HL-60/S4 treated with phorbol 12-myristate 13-acetate at 8.2 ng/mL for 4 days and 3 days (cell line): ENCODE data around the gene FUT7.
"Not testable (repeated sequence)": the region's sequence is repeated elsewhere in the genome, so short reads cannot be mapped to it uniquely, and the experiment has no call there.

Experiments used
- in situ Hi-C: fragments of 300-500 bp; cut with MboI; formaldehyde crosslinking; loops from 2 replicates; pipeline ENCODE4 v1.15.0; 2022; ENCODE audit warnings: low sequenced_read_pairs

The FUT7 gene

DNA sequence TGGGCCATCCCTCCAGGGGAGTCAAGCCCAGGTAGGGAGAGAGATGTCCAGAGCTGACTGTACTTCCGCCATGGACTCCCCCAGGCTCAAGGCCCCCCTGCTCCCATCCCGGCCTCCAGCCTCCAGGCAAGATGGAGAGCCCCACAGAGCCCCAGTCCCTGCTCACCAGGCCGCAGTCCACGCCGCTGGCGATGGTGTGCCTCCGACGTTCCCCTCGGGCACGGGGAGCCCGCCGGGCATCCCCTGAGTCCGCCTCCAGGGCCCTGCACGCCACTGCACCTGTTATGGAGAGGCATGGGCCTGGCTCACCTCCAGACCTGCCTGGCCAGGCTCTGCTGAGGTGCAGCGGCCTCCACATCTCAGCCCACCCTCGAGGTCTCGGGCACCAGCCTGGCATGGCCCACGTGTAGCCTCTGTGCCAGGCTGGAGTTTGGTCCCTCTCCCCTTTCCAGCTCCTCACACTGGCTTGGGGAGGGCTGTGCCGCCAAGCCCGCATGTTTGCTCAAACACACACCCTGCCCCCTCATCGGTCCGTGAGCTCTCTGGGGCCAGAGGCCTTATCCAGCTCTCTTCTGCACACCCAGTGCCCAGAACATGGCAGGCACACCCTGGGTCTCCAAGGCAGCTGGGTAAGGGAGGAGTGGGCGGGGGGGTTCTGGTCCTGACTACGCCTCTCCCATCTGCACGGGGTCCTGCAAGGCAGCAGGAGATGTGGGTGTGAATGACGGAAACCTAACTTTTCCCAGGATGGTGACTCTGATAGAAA, 34.4 kb upstream of the FUT7 start:
- in situ Hi-C loops, result no loop called here

DNA sequence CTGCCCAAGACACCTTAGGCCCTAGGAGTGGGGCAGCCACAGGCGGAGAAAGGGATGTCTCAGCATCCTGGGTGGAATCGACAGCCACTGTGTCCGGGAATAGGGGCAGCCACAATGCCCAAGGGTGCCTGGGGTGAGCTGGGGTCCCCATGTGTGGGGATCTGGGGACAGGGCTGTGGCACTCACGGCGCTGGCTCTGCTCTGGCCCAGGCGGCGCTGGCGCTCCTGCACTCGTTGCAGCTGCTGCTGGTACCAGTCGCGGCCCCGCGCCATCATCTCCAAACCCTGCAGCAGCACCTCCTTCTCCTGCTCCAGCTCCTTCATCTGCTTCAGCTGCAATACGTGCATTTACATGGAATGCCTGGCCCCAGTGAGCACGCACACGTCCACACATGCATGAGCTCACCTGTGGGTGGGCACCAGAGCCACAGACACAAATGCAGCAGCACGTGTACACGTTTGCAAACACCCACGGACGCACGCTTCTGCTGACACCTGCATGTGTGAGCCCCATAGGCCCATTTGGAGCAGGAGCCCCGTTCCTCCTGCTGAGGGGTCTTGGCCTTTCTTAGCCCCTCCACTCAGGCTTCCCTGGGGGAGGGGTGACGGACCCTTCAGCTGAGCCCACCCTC, 33.6 kb upstream of the FUT7 start:
- in situ Hi-C loops, result no loop called here

DNA sequence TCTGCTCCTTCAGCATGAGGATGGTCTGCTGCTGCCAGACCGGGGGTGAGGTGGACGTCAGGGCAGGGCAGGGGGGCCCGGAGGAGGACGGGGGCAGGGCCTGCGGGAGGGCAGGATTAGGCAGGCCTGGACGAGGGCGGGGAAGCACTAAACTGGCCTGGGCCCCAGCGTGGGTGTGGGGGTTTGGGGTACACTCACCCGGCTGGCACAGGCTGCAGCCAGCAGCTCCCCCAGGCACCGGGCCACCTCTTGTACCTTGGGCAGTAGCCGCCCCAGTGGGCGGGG, 32.9 kb upstream of the FUT7 start:
- in situ Hi-C loops, result no loop called here

DNA sequence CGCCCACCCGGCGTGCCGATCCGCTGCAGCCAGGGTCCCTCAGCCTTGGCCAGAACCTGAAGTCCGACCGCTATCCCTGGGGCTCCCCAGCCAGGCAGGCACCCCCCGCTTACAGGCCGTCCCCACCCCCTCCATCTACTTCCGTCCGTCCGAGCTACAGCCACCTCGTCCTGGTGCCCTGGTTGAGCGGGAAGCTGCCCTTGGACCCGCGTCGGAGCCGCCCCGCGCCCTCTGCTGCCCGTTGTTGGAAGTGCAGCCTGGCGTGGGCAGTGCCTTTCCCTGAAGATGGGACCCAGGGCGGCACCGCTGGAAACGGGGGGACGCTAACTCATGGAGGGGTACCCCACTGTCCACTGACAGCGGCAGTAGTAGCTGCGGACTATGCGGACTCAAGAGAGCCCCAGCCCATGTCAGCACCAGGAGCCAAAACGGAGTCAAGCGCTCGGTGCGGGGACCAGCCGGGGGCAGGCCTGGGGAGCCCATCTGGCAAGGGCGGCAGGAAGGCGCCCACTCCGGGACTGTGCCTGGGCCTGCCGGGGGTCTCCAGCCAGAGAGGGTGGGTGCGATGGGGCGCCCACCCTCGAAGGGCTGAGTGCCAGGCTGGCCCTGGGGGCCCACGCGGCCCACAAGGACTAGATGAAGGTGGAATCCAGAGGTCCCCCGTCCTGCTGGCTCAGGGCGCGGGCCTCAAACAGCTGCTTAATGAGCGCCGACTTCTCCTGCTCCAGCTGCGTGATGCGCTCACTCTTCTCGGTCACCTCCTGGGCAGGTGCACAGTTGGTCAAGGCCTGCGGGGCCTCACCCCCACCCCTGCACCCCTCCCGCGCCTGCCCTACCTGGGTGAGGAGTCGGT, 32.4 kb upstream of the FUT7 start:
- in situ Hi-C loops, result no loop called here

DNA sequence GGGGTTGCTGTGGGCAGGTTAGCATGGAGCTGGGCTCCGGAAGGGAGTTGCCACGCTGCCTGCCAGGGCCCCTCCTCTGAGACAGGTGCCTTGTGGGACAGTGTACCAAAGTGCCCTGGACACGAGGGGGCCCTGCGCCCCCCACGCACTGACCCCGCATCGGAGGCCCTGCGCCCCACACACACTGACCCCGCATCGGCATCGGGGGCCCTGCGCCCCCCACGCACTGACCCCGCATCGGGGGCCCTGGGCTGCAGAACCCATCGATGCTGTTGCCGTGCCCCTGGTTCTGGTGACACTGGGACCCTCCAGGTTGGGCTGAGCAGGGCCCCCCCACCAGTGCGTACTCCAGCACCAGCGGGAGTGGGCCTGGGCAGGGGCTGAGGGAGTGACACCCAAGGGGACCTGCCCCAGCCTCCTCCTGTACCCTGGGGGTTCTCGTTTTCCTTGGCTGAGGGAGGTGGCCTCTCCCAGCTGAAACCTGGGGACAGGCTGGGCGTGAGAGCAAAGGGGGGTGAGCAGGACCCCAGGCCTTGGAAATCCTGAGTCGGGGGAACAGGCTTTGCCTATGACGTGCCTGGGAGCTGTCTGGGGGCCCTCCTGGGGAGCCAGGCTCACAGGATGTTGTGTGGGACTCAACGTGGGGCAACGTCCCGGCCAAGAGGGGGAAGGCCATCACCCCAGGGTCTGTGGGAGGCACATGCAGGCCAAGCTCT, 31.6 kb upstream of the FUT7 start:
- in situ Hi-C loops, result no loop called here

DNA sequence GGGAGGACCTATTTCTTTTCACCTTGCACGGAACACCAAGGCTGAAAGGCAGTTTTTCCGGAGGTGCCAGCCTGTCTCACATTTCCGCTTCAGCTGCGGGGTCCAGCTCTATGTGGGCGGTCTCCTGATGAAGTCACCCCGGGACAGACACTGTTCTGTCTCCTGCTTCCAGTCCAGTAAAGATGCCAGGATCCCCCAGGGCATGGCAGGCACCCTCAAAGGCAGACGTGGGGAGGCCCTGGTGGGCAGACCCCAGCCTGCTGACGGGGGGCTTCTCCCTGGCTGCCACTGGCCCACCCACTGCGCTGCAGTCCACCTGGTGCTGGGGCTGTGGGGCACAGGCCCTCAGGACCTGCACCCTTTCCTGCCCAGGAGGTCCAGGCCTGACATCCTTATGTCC, 30.9 kb upstream of the FUT7 start:
- in situ Hi-C loops, result not testable (repeated sequence)

DNA sequence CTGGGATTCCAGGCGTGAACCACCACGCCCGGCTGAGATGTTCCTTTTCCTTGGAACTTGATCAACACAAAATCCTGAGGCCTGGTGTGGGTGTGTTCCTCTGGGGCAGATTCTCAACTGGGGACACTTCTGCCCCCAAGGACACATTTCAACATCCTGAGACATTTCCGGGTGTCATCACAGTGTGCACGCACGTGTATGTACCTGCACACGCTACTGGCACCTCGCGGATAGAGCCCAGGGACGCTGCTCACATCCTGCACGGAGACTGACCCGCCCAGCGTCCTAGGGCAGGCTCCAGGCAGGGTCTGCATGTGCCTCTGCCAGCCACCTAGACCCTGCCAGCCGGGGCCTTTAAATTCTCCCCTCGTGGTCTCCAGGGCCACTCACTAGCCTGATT, 30.5 kb upstream of the FUT7 start:
- in situ Hi-C loops, result no loop called here

DNA sequence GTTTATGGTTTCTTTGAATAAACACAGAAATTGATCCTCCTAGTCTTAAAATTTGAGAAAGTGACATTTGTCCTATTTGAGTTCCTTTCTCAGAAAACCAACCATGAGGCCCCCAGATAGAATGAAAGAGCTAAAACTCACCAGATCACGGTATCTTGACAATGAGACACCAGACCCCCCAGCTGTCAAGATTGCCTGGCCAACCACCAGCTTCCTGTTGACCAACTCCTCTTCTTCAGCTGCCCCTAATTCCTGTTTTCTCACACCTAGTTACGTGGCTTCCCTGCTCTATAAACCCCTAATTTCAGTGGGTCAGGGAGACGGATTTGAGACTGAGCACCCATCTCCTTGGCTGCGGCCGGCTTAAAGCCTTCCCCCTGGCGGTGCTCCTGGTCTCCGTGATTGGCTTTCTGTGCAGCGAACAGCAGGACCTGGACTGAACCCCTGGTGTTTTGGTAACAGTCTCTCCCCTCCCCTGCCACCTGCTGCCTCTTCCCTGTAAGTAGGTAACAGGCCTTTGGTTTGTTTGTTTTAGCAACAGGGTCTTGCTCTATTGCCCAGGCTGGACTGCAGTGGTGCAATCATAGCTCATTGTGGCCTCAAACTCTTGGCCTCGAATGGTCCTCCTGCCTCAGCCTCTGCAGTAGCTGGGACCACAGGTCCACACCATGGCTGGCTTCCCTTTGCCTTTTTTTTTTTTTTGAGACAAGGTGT, 26.8 kb upstream of the FUT7 start:
- in situ Hi-C loops, result no loop called here

DNA sequence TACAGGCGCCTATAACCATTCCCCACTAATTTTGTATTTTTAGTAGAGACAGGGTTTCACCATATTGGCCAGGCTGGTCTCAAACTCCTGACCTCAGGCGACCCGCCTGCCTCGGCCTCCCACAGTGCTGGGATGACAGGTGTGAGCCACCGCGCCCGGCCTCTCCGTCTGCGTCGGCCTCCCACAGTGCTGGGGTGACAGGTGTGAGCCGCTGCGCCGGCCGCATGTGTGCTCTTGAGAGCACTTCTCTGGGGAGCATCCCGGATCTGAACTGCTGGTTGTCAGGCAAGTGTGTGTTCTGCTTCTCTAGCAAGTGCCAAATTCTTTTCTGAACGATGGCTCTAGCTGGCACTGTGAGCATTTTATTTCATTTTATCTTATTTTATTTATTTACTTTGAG, 25.7 kb upstream of the FUT7 start:
- in situ Hi-C loops, result no loop called here

DNA sequence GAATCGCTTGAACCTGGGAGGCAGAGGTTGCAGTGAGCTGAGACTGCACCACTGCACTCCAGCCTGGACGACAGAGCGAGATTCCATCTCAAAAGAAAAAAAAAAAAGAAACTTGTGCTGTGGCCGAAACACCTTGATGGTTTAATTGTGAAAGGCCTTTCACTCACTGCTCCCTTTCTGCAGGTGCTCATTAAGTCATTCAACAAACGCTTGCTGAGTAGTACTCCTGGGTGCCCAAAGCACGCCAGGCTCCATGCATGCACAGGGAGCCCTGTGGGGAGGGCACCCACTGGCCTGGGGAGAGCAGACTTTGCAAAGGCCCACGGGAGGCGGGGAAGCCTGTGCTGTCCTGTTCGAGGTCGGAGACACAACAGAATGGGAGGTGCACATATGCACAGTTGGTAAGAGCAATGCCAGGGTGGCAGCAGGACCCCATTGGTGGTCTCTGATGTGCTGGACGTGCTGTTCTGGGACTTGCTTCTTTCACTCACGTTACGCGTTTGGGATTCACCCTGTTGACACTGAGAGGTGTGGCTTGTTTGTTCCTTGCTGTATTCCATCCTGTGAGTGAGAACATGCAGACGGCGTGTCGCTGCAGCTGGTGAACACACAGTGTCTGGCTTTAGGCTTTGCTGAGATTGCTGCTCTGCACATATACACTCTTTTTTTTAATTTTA, 25.0 kb upstream of the FUT7 start:
- in situ Hi-C loops, result no loop called here

DNA sequence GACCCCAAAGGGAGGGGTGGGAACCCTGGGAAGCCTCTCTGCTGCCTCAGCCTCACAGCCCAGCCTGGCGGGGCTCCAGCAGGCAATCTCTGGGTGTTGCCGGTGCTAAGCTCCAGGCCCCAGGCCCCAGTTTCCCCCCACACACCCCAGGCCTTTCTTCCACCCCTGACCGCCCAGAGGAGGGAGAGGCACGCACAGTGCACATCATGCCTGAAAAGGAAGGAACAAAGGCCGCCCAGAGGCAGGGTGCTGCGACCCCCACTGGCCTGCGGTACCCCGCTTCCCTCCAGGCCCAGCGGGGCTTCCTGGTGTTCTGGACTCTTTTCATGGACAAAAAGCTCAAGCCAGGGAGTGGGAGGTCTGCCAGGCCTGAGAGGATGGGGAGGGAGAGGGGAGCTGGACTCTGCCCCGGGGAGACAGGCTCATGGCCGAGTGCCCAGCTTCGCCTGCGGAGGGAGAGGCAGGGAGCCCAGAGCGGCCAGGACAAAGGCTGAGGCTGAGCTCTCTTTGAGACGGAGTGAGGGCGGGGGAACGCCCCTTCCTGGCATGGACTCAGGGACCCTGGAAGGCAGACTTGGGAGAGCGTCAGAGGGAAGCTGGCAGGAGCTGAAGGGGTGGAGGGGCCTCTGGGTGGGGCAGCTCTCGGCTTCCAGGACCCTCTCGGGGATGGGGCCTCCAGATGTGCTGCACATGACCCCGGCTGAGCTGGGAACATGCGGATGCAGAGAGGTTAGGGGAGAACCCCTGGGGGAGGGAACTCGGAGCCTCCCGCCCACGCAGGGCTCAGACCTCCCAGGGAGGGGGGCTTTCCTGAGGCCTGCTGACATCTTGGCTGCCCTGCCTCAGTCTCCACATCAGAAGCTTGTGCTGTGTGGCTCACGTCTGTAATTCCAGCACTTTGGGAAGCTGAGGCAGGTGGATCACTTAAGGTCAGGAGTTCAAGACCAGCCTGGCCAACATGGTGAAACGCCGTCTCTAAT, 23.8 kb upstream of the FUT7 start:
- in situ Hi-C loops, result no loop called here

DNA sequence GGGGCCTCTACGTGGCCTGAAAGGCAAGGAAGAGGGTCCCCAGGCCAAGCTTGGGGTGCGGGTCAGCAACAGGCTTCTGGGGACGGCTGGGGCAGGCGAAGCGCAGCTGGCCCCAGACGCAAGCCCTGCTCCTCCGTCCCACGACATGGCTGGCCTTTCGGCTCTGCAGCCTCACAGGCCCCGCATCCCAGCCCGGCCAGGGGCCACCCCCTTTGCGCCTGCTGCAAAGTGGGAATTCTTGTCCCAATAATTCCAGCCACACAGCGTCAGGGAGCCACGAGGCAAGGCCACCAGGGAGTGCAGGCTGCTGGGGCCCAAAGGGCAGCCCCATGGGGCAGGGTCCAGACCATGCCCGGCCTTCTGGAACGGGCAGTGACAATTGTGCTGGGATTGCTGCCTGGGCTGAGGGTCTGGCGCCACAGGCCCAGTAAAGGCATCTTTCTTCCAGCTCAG, 23.1 kb upstream of the FUT7 start:
- in situ Hi-C loops, result no loop called here

DNA sequence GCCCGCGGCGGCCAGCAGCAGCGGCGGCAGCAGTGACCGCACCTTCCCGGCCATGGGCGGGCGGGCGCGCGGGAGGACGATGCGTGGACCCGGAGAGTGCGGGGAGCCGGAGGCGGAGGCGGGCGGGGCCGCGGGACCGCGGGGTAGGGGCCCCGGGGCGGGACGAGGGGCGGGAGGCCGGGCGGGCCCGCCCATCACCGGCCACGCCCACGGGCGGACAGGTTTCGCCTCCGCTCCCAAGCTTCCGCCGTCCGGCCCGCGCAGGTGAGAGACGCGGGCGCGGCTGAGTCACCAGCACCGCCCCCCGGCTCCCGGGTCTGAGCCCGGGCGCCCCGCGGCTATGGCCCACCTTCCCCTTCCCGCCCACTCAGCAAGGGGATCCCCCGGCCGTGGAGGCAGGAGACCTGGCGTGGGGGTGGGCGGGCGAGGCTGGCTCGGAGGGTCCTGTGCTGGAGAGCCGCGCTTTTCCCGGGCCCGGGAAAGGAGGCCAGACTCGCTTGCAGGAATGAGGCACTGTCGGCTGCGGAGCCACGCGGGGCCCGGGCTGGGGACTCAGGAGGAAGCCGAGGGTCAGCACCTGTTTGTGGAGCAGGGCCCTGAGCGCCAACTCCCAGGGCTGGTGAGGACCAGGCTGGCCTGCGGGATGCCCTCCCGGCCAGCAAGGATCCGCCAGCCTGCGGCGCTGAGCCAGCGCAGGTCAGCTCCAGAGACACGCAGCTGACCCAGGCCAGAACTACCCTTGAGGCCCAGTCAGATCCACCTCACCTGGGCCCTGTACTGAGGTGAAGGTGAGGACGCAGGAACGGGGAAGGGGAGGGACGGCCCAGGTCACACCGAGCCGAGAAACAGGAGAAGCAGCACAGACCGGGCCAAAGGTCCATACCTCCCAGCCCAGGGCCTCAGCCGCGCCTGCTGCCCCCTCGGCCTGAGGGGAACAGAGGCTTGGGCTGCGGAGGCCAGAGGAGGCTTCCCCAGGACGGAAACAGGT, 22.4 kb upstream of the FUT7 start, which contains the start of gene ENTPD2:
ENTPD2 (minus strand) TSS at position 118 of the 988 bp plus-strand sequence; CDS start at position 54, 64 bp downstream.
- in situ Hi-C loops, result no loop called here

DNA sequence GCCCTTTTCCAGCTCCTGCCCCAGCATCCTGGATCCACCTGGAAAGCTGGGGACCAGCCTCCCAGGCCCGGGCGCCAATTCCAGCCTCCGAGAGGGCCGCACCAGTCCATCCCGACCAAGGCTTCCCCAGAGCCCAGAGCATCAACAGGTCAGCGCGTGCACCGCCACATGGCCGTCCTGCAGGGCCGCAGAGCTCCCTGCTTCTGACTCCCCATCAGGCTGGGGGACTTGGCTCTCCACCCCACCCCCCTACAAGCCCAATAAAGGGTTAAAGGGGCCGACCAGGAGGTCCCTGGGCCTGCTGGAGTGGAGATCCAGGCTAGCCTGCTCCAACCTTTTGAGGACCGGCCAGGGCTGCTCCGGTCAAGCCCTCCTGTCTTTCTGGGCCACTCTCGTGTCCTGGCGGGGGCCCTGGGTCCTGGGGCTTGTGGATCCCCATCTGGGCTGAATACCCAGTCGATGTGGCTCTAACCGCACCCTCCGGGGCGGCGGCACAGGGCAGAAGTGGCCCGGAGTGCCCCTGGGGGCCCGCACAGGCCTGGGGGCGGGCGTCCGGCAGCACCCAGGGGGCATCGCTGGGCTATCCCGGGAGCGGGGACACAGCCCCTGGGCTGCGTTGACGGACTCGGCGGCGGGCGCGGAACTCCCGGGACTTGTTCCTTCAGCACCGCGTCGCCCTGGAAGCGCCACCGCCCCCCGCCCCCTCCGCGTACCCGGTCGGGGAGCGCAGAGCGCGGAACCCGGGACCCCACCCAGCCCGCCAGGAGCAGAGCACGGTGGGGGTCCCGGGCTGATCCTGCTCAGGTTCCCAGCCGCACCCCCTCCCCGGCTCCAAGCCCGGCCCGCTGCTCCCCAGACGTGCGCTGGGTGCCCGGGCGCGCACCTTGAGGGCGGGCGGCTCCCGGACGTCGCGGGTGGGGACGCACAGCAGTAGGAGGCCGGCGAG, 21.4 kb upstream of the FUT7 start:
- in situ Hi-C loops, result no loop called here

DNA sequence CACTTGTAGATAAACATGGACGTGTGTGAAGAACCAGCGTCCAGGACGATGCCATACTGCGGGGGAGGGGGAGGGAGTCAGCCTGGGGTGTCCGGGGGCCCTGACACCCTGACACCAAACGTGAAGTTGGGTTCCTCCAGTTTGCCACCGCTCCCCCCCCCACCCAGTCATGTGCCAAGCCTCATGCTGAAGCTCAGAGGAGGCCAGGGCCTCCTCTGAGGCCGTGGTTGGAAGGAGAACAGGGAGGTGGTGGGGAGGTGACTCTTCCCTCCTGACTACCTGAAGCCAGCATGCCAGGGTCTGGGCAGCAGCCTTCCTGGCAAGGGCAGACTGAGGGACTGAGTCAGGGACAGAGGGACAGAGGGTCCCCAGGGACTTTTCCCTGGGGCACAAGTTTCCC, 20.4 kb upstream of the FUT7 start:
- in situ Hi-C loops, result no loop called here

DNA sequence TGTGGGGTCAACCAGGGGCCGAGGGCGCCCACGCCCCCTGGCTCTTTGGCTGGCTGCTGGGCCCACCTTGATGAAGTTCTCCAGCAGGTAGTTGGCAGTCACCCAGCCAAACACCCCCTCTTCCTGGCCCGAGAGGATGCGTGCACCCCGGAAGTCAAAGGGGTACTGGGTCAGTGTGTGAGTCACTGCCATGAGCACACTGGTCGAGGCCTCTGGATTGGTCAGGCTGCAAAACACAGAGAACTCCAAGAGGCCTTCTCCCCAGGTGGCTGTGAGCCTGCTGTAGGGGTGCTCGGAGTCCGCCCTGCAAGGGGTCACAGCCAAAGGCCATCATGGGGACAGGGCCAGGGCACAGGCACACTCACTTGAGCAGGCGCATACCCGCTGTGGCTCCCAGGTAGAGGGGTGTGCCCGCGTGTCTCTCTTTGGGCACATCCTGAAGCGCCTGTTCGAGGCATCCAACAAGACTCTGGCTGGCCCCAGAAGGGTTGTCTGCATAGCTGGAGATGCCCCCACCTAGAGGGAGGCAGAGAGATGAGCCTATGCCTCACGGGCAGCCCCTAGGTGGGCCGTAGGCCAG, 19.3 kb upstream of the FUT7 start:
- in situ Hi-C loops, result no loop called here
